Measurements from ENCODE around the gene PCDH9.

PCDH9 gene

DNA sequence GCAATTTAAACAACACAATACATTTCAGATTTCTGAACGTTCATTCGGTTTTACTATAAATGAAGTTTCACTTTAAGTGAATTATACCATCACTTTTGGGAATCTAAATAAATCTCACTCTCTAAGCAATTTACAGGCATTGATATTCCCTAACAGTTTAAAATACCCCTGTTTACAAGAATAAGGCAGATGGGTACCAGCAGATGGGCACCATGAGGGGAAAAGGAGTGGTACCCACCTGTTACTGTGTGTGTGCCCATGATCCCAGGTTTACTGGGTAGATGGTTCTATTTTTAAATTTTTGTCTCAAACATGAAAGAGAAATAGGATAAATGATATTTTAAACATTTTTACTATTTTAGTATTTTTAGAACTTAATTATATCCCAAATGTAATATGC, 212.9 kb downstream of the PCDH9 start:
- DNase-seq: no peak

DNA sequence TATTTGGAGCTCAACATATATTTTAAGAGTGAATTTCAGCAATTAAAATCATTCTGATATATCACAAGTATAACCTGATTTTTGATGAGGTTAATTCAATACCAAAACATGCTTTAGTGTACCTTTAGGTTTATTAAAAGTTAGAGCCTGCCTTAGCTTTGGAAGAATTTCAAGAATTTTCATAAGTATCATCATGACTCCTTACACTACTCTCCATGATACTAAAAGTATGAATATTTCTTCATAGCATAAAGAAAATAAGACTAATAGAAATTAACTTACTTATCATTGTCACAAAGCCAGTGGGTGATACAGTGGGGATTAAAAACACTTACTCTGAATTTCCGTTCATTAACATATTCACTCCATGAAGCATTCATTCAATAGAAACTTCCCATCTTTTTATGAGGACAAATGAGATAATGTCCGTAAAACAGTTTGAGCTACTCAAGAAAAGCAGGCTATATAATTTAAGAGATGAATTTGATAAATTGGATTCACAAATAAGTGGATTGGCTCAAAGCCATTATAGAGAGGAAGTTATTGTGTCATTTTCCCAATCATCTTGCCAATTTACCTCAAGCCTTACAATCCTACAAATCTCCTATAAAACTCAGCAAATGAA, 214.0 kb downstream of the PCDH9 start:
- no peak for DNase-seq

- no peak for DNase-seq
These were observed 215.7 kb downstream of the PCDH9 start for GRCh38 chr13:67014399-67014798.

- DNase-seq: no peak
These were observed 216.4 kb downstream of the PCDH9 start for GRCh38 chr13:67013709-67014108.

DNA sequence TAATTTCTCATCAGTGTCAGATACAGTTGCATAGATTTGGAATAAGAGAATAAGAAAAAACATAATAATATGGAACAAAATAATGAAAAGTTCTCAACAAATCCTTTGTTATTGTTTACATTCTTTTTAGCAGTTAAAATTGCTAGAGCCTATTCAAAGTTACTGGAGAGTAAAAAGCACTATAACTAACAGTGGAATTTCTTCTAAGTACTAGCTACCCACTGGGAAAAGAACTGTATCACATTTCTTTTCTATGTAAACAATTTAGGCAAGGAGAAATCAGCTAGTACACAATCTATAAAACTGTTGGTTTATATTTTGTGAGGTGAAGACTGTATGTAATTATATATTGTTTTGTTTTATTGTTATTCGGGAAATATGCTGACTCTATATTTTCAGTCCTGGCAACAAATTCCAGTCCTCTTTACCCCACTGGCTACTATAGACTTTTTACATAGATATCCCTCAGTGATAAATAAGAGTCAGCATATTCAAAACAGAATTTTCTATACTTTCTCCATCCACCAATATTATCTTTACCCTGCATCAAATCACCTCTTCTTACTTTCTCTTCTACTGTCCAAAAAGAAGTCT, 222.0 kb downstream of the PCDH9 start:
- no peak for DNase-seq

DNA sequence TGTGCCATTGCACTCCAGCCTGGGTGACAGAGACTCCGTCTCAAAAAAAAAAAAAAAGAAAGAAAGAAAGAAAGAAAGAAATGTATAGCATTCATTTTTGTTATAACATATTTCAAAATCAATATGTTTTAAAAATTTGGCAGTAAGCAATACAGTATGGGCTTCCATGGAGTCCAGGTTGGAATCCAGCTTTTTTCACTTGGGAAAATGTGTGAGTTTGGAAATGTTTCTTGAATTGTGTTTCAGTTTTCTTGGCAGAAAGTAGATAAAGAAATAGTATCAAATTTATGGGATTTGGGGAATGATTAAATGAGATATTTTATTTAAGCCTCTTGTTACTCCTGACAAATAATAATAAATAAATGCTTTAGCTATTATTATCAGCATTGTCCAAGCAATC, 225.6 kb downstream of the PCDH9 start:
- DNase-seq: no peak

DNA sequence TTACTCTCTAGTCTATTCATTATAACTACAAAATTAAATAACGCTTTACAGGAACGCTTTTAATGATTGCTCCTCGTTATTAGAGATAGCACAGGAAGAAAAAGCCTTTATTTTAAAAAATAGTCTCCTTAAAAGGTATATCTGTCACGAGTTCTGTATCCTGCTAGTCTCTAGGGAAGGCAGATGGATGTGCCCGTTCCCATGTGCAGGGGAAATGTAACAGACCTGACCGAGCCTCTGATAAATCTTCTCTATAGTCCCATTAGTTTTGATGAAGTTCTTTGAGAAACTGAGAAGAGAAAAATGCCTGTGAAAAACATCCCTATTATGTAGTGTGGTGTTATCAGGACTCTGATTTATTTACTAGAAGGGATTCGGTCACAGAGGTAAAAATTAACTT, 226.4 kb downstream of the PCDH9 start:
- no peak for DNase-seq

DNA sequence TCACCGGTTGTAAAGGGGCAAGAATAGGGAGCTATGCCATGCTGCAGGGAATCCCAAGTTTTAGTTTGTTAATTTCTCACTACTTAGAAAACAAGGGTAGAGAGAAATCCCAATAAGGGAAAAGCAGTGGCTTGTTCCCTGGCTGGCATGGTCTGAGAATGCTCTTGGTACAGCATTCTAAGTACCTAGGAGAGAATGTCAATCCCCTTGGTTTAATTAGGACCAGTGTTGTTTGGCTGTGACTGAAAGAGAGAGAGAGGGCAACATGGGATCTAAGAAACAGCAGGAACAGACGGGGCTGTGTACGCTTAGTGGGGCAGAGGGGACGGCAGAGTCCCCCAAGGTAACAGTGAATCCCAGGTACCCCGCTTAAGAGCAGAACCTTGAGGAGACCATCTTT, 228.8 kb downstream of the PCDH9 start:
- DNase-seq: no peak

GRCh38 chr13:66996503-66996902, 233.6 kb downstream of the PCDH9 start:
- no peak for DNase-seq

DNA sequence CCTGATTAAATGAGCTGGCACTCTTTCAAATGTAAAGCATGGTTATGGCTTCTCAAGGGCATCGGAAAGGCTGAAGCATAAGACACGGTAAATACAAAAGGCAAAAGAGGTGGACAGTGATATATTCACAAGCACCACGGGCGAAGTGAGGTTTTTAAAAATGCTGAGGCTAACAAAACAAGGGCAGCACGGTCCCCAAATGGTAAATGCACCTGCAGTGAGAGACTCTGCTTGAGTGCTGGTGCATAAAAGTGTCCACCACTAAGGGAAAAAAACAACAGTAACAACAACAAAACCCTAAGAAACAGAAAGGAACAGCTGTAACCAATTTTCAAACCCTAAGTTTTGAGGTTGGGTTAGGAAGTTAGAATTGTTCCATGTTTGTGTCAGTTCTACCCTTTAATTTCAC, 234.9 kb downstream of the PCDH9 start:
- no peak for DNase-seq

DNA sequence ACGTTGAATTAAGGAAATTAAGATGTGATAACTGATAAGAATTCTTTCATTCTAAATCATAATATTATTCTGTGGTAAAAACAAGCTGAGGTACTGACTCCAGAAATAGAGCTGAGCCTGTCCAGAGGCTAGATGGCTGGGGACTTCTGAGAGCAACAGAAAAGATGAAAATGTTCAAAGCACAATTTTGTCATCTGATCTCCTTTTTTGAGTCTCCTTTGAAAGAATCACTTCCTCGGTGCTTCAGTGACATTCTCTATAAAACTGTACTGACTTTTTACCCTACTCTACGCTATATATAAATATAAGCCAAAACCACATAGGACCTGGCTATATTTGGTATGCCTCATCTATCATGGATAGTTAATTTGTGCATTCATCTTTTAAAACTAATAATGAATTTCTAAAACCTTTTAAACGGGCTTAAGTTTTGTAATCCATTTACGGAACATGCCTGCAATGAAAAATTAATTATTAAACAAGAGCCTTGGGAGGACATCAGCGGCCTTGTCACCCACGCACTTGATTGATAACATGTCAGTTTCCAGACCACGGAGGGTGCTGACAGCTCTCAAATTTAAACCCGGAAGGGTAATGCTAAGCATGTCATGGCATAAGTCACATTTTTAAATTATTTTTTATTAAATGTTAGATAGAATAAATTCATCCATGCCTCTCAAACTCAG, 235.5 kb downstream of the PCDH9 start:
- DNase-seq: no peak

- DNase-seq: peak; percentile 2
These were observed 236.0 kb downstream of the PCDH9 start for GRCh38 chr13:66994097-66994496.

- no peak for DNase-seq
These were observed 237.4 kb downstream of the PCDH9 start for GRCh38 chr13:66992719-66993118.

GRCh38 chr13:66992183-66992582, 238.0 kb downstream of the PCDH9 start:
- no peak for DNase-seq

- DNase-seq: no peak
These were observed 245.9 kb downstream of the PCDH9 start for GRCh38 chr13:66984241-66984640.

DNA sequence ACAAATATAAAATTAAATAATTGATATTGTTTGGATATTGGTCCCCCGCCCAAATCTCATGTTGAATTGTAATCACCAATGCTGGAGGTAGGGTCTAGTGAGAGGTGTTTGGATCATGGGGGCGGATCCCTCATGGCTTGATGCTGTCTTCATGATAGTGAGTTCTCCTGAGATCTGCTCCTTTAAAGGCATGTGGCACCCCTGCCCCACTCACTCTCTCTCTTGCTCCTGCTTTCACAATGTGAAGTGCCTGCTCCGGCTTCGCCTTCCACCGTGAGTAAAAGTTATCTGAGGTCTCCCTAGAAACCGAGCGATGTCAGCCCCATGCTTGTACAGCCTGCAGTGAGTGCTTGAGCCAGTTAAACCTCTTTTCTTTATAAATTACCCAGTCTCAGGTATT, 248.2 kb downstream of the PCDH9 start:
- DNase-seq: no peak

DNA sequence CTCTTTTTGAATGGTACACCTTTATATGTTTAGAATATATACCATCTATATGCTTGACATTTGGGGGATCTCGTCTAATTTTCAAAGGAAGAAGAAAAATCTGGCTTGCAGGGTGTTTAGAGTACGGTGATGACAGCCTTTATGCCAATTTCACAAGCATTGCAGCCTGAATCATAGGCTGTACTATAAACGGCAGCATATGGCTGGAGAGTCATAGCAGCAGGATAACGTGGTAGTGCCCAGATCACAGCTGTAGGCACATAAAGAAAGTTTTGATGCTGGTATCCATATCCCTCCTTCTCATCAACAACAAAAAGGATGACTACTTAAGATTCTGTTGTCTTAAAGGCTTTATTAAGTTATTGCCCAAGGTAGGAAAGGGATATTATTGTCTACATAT, 253.0 kb downstream of the PCDH9 start:
- DNase-seq: no peak

DNA sequence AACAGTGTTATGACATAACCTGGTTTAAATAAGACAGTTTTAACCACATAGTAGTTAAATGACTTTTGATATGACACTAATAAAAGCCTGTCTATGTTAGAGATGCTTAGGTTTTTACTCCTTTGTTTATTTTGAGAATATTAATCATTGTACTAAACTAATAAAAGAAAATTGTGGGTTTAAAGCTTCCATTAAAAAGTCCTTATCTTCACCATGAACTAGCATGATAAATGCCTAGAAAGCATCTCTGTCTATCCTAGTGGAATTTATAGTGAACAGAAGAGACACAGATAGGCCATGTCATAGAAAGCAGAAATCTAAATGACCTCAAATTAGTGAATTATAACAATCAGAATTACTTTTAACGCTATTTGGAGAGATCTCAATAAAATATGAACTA, 255.2 kb downstream of the PCDH9 start:
- no peak for DNase-seq

DNA sequence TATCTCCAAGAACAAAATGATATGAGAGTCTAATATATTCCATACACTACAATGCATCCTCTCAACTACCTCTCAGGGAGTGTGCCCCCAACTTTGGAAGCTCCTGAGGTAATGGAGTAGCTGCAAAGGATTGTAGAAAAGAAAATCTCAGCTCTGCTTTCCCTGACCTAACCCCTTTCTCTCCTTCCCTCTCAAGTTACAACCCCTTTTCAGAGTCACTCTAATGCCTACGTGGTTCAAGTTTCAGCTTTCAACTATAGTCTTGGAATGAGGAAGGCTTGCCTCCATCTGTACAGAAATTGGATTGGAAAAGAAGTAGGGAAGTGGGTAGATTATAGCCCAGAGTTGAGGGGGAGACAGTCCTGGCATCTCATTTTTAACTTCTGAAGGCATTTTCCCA, 256.0 kb downstream of the PCDH9 start:
- no peak for DNase-seq

DNA sequence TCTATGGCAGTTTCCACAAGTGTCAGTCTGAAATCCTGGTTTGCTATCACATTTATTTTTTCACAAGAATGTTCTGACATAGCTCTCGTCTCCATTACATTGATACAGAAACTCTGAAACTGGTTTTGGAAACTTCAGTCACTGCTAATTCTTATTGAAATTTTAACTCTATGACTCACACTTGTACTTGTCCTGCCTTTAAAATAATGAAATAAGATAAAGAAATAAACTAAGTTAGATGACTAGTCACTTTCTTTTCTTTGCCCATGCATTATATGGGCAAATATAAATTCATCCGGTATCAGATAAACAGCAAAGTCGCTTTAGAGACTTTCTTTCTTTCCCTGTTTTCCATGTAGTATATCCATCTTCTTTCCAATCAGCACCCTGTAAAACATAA, 257.5 kb downstream of the PCDH9 start:
- DNase-seq: no peak

- DNase-seq: no peak
These were observed 259.1 kb downstream of the PCDH9 start for GRCh38 chr13:66971004-66971403.

DNA sequence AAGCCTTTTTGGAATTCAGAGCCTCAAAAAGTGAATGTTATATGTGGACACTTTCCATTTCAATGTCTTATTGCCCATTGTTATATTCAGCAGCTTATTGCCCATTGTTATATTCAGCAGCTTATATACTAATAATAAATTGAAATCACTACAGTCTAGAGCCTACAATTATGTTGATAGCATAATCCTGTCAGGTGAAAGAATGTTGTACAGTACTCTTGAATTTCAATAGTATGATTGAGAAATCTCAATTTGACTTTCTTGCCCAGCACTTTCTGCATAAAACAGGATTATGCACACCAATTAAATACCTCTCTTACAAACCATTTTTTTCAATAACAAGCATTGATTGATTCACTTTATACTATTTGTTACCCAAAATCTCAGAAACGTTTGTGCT, 260.8 kb downstream of the PCDH9 start:
- DNase-seq: no peak

DNA sequence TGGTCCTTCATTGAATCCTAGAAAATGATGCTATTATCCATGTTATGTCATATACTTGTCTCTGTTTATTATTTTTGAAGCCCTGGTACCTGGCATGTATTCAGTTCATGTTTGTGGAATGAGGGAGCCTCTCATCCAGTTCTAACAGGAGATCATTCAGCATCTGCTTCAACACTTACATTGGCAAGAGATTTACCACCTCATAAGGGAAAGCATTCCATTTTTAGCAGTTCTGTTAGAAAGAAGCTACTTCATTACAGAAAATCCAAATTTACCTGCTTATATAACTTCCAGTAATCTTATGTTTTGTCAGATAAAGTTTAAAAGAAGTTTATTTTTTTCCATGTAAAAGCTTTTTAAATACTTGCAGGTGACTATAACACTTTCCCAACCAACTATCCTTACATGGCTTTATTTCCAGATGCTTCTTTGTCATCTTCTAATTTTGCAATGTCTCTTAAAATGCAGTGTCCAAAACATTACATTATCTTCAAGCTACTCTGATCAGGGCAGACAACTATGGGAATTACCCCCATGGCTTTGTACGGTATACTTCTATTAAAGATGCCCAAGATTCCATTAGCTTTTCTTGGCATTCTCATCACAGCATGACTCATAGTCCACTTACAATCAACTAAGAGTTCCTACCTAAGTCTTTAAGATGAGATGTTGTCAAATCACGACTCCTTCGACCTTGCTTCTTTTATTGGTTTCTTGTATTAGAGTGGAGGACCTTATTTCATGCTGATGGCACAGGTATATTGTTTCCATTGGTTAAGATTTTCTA, 262.1 kb downstream of the PCDH9 start:
- DNase-seq: no peak

- no peak for DNase-seq
These were observed 265.0 kb downstream of the PCDH9 start for GRCh38 chr13:66965181-66965580.

Data from CD4-positive, alpha-beta T cell treated with Interleukin-6 for 4 hours (primary cell).